CD4-positive, alpha-beta T cell (primary cell): ENCODE data around the gene PPP6R2. TPM values are rescaled to one million over a fixed set of nuclear protein-coding genes. Genes with fewer than 3 reads are reported as not detected.
"Not testable (repeated sequence)": the region's sequence is repeated elsewhere in the genome, so short reads cannot be mapped to it uniquely, and the experiment has no call there.

Experiments used
- ATAC-seq: fragments of 200-7000 bp; cut with Tn5 transposase; one replicate; pipeline ENCODE4 v1.10.0; 2022; ENCODE audit warnings: mild to moderate bottlenecking; ENCODE audit not compliant: poor library complexity
- CTCF ChIA-PET: fragments of 350-600 bp; sonication (Branson Sonifier 250); formaldehyde crosslinking; loops from one replicate; lab custom pipeline; 2021; ENCODE audit warnings: antibody characterized with exemption, inconsistent platforms; lab: Charles Lee
- POLR2A ChIA-PET: fragments of 350-600 bp; sonication (Branson Sonifier 250); formaldehyde crosslinking; loops from one replicate; lab custom pipeline; 2021; ENCODE audit warnings: antibody characterized with exemption, inconsistent platforms; lab: Charles Lee
- DNase-seq, 14 experiments: peaks; one replicate each; pipeline ENCODE4 v3.0.0-alpha.2; 2013 to 2020; ENCODE audit warnings: mixed read lengths in 2 of 14
- H3K27ac ChIP-seq, 2 donors: one replicate each; pipeline versions ENCODE4 v1.5.1 to v1.7.0; 2013; ENCODE audit warnings: low read length in 2 of 2, low read depth in 1 of 2, mild to moderate bottlenecking in 1 of 2
- H3K27me3 ChIP-seq, 2 experiments: 1 replicate in 1 of 2; 2 replicates in 1 of 2; pipeline versions ENCODE4 v1.6.1 to v1.7.0; 2013; ENCODE audit warnings: low read length in 2 of 2, control low read depth in 1 of 2, mild to moderate bottlenecking in 1 of 2, moderate library complexity in 1 of 2; ENCODE audit not compliant: insufficient read depth in 2 of 2, control insufficient read depth in 1 of 2
- H3K36me3 ChIP-seq: one replicate; pipeline ENCODE4 v1.6.1; 2013; ENCODE audit warnings: low read length, control low read depth; ENCODE audit not compliant: insufficient read depth
- H3K4me1 ChIP-seq: one replicate; pipeline ENCODE4 v1.6.1; 2013; ENCODE audit warnings: low read length, control low read depth; ENCODE audit not compliant: insufficient read depth
- H3K4me3 ChIP-seq: one replicate; pipeline ENCODE4 v1.5.1; 2013; ENCODE audit warnings: mild to moderate bottlenecking, low read length, moderate library complexity
- H3K9me3 ChIP-seq, 2 experiments: 1 replicate in 1 of 2; 2 replicates in 1 of 2; pipeline versions ENCODE4 v1.6.1 to v1.7.0; 2013; ENCODE audit warnings: low read length in 2 of 2, mild to moderate bottlenecking in 2 of 2, control low read depth in 1 of 2, moderate library complexity in 1 of 2; ENCODE audit not compliant: control insufficient read depth in 1 of 2, insufficient read depth in 1 of 2
- H3K27ac Mint-ChIP-seq: one replicate; pipeline ENCODE4 v1.8.0; 2020; ENCODE audit warnings: mixed read lengths
- H3K27me3 Mint-ChIP-seq: one replicate; pipeline ENCODE4 v1.8.0; 2021; ENCODE audit warnings: mixed read lengths
- H3K36me3 Mint-ChIP-seq: one replicate; pipeline ENCODE4 v1.8.0; 2021; ENCODE audit warnings: low read depth, mixed read lengths
- H3K4me1 Mint-ChIP-seq: one replicate; pipeline ENCODE4 v1.8.0; 2021; ENCODE audit warnings: low read depth, mixed read lengths
- H3K4me3 Mint-ChIP-seq: one replicate; pipeline ENCODE4 v1.8.0; 2020; ENCODE audit warnings: mild to moderate bottlenecking, mixed read lengths
- H3K9me3 Mint-ChIP-seq: one replicate; pipeline ENCODE4 v1.8.0; 2020; ENCODE audit warnings: mixed read lengths
- CTCF ChIP-seq: fragments of 200-600 bp; IDR thresholded peaks from one replicate; pipeline ENCODE4 v1.8.0; 2022; ENCODE audit warnings: antibody characterized with exemption, mild to moderate bottlenecking
- intact Hi-C, 2 experiments: fragments of 100-400 bp; cut with DNase I in 1 of 2; cut with micrococcal nuclease in 1 of 2; formaldehyde crosslinking; loops; one replicate each; pipeline versions ENCODE4 v1.15.1 to v1.9.0; 2023 to 2025; cut with DNase I, micrococcal nuclease
- total RNA-seq, 174 experiments: library from RNA in 2 of 174; stranded (reverse) in 2 of 174; gene quantifications; one replicate each; pipeline ENCODE4 v1.2.3 and lab custom pipeline; 2021 to 2026

The PPP6R2 gene
- total RNA-seq, 2 experiments from 2014 or later, result 47.1 to 48.0 TPM

DNA sequence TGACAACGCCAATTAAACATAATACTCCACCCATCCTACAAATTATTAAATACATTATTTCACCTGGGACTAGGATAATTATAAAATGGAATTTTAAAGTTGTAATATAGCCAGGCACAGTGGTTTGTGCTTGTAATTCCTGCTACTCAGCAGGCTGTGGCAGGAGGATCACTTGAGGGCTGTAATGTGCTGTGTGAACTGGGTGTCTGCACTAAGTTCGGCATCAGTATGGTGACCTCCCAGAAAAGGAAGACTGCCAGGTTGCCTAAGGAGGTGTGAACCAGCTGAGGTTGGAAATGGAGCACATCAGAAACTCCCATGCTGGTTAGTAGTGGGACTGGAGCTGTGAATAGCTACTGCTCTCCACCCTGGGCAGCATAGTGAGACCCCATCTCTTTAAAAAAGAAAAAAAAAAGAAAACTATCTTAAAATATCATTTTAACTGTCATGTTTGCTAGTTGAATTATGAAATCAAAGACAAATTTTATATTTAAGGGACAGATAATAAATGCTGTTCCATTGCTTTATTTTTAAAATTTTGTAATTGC lies 28.0 kb downstream of the PPP6R2 start:
- Histone ChIP-seq H3K4me3 (no peak overlapping the region), H3K9me3 (no peaks in the 10 kb centered on the region), H3K36me3 (peaks cover 39% of the 10 kb centered on the region), H3K27me3 (no peaks in the 10 kb centered on the region), H3K27ac (no peak overlapping the region), H3K4me1 (peaks cover 4% of the 10 kb centered on the region)
- H3K27me3 Mint-ChIP-seq, result no peaks in the 10 kb centered on the region
- no peak overlapping the region for H3K4me3 Mint-ChIP-seq
- POLR2A ChIA-PET, result no interaction called here
- no peak for TF ChIP-seq CTCF
- intact Hi-C loops, result no loop called here
- ATAC-seq, result no peak
- CTCF ChIA-PET, result interaction anchor here (1.3 kb wide), 1 partner anchor 154 kb away, joined by 3 read pairs; the partner anchor contains the start of gene SCO2
- no peak overlapping the region for H3K27ac Mint-ChIP-seq
- H3K9me3 Mint-ChIP-seq, result no peaks in the 10 kb centered on the region
- H3K4me1 Mint-ChIP-seq, result peaks cover 21% of the 10 kb centered on the region
- DNase-seq, result no peak
- peaks cover 58% of the 10 kb centered on the region for H3K36me3 Mint-ChIP-seq

DNA sequence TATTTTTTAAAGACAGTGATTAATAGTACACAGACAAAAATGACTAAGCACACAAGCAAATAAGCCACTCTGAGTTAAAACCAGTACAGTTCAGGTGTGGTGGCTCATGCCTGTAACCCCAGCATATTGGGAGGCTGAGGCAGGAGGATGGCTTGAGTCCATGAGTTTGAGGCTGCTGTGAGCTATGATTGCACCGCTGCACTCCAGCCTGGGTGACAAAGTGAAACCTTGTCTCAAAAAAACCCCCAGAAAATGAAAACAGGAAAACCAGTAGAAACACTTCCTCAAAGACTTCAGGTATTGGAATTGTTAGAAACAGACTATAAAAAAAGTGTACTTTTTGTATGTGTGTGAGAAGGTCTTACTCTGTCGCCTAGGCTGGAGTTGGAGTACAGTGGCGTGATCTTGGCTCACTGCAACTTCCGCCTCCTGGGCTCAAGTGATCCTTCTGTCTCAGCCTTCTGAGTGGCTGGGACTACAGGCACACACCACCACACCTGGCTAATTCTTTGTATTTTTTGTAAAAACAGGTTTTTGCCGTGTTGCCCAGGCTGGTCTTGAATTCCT lies 33.0 kb downstream of the PPP6R2 start:
- DNase-seq, result no peak
- H3K27ac Mint-ChIP-seq, result no peak overlapping the region
- ATAC-seq, result no peak
- peaks cover 64% of the 10 kb centered on the region for H3K36me3 Mint-ChIP-seq
- POLR2A ChIA-PET, result no interaction called here
- Histone ChIP-seq H3K27me3 (no peaks in the 10 kb centered on the region), H3K9me3 (no peaks in the 10 kb centered on the region), H3K4me1 (peaks cover 8% of the 10 kb centered on the region), H3K36me3 (peaks cover 48% of the 10 kb centered on the region), H3K27ac (no peak overlapping the region), H3K4me3 (no peak overlapping the region)
- H3K4me1 Mint-ChIP-seq, result peaks cover 10% of the 10 kb centered on the region
- no peaks in the 10 kb centered on the region for H3K9me3 Mint-ChIP-seq
- CTCF ChIA-PET, result interaction anchor here (0.7 kb wide), 1 partner anchor 143 kb away, joined by 4 read pairs; no protein-coding TSS in a partner anchor
- intact Hi-C loops, result no loop called here
- H3K4me3 Mint-ChIP-seq, result no peak overlapping the region
- no peak for TF ChIP-seq CTCF
- H3K27me3 Mint-ChIP-seq, result no peaks in the 10 kb centered on the region

DNA sequence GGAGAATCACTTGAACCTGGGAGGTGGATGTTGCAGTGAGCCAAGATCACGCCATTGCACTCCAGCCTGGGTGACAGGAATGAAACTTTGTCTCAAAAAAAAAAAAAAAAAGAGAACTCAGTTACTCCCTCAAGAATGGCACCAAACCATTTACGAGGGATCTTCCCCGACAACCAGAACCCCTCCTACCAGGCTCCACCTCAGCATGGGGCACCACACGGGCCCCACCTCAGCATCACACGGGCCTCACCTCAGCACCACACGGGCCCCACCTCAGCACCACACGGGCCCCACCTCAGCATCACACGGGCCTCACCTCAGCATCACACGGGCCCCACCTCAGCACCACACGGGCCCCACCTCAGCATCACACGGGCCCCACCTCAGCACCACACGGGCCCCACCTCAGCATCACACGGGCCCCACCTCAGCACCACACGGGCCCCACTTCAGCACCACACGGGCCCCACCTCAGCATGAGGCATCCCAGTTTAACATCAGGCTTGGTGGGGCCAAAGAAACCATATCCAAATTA lies 38.0 kb downstream of the PPP6R2 start:
- intact Hi-C loops, H3K4me3 Mint-ChIP-seq, H3K9me3 Mint-ChIP-seq, H3K27ac Mint-ChIP-seq, H3K4me1 Mint-ChIP-seq, H3K4me3 ChIP-seq, ATAC-seq, H3K27ac ChIP-seq, H3K27me3 Mint-ChIP-seq, H3K27me3 ChIP-seq, CTCF ChIA-PET, H3K4me1 ChIP-seq, H3K9me3 ChIP-seq, POLR2A ChIA-PET: not testable (repeated sequence)
- peaks cover 37% of the 10 kb centered on the region for H3K36me3 Mint-ChIP-seq
- peak in 1 of 14 experiments; percentile 43 for DNase-seq
- peaks cover 25% of the 10 kb centered on the region for H3K36me3 ChIP-seq
